PC-3 (cell line): Measurements from ENCODE around the gene DIP2C. TPM values are rescaled to one million over a fixed set of nuclear protein-coding genes. Genes with fewer than 3 reads are reported as not detected.
A peak's percentile ranks its signal among the peaks of the same experiment; 100 is the strongest.

ENCODE experiments used
- ATAC-seq: fragments of 200-7000 bp; cut with Tn5 transposase; 2 replicates; pipeline ENCODE4 v1.9.1; 2020; ENCODE audit warnings: mild to moderate bottlenecking, moderate library complexity
- BruUV-seq: library from RNA; stranded (reverse); fragments of 400-500 nt; replicated peaks from 2 replicates; lab custom pipeline; 2021; lab: Mats Ljungman, UMichigan
- CTCF ChIA-PET: fragments of 300-600 bp; sonication (Branson Sonifier 250); formaldehyde crosslinking; loops from one replicate; lab custom pipeline; 2022; ENCODE audit warnings: antibody characterized with exemption; lab: Charles Lee
- POLR2A ChIA-PET: fragments of 300-600 bp; sonication (Branson Sonifier 250); formaldehyde crosslinking; loops from one replicate; lab custom pipeline; 2022; ENCODE audit warnings: antibody characterized with exemption; ENCODE audit not compliant: unreplicated experiment; lab: Charles Lee
- DNase-seq: peaks from one replicate; pipeline ENCODE4 v3.0.0-alpha.2; 2015
- H2AFZ ChIP-seq: fragments of 300-600 bp; sonication (generic); 2 replicates; pipeline ENCODE4 v1.6.0; 2016; ENCODE audit warnings: antibody characterized with exemption, low read length
- H3F3A ChIP-seq: fragments of 300-600 bp; sonication (generic); one replicate; pipeline ENCODE4 v1.6.0; 2017; ENCODE audit warnings: antibody characterized with exemption, low read length, control low read depth, mild to moderate bottlenecking; ENCODE audit not compliant: unreplicated experiment
- H3K27ac ChIP-seq: fragments of 300-600 bp; sonication (generic); 2 replicates; pipeline ENCODE4 v1.5.1; 2016; ENCODE audit warnings: mild to moderate bottlenecking, low read length
- H3K27me3 ChIP-seq: fragments of 300-600 bp; sonication (generic); 2 replicates; pipeline ENCODE4 v1.6.1; 2016; ENCODE audit warnings: low read length, mixed read lengths
- H3K36me3 ChIP-seq: fragments of 300-600 bp; sonication (generic); 2 replicates; pipeline ENCODE4 v1.6.1; 2016; ENCODE audit warnings: low read depth, mixed run types, low read length, mixed read lengths
- H3K4me1 ChIP-seq: fragments of 300-600 bp; sonication (generic); 2 replicates; pipeline ENCODE4 v1.5.1; 2016; ENCODE audit warnings: low read length; ENCODE audit not compliant: insufficient read depth
- H3K4me2 ChIP-seq: fragments of 300-600 bp; sonication (generic); 2 replicates; pipeline ENCODE4 v1.6.0; 2016; ENCODE audit warnings: low read length
- H3K4me3 ChIP-seq: fragments of 300-600 bp; sonication (generic); 2 replicates; pipeline ENCODE4 v1.5.1; 2016; ENCODE audit warnings: mild to moderate bottlenecking, low read length, mixed read lengths
- H3K79me2 ChIP-seq: fragments of 300-600 bp; sonication (generic); 2 replicates; pipeline ENCODE4 v1.6.1; 2017; ENCODE audit warnings: low read length, mixed read lengths
- H3K9ac ChIP-seq: fragments of 300-600 bp; sonication (generic); 2 replicates; pipeline ENCODE4 v1.6.0; 2016; ENCODE audit warnings: mild to moderate bottlenecking, low read length
- H3K9me2 ChIP-seq: fragments of 300-600 bp; sonication (generic); replicated peaks from 2 replicates; pipeline ENCODE4 v1.6.1; 2016; ENCODE audit warnings: mixed run types, low read length, mixed read lengths
- H3K9me3 ChIP-seq: fragments of 300-600 bp; sonication (generic); 2 replicates; pipeline ENCODE4 v1.6.1; 2016; ENCODE audit warnings: low read length, mixed read lengths
- H4K20me1 ChIP-seq: fragments of 300-600 bp; sonication (generic); 2 replicates; pipeline ENCODE4 v1.6.1; 2016; ENCODE audit warnings: low read length, mixed read lengths
- CTCF ChIP-seq: fragments of 300-600 bp; sonication (generic); conservative IDR thresholded peaks from 2 replicates; pipeline ENCODE4 v1.5.1; 2017; ENCODE audit warnings: antibody characterized with exemption, low read depth, mild to moderate bottlenecking, low read length
- EZH2 ChIP-seq: fragments of 300-600 bp; sonication (generic); IDR thresholded peaks from one replicate; pipeline ENCODE4 v1.6.1; 2017; ENCODE audit warnings: antibody characterized with exemption, mild to moderate bottlenecking, low read length; ENCODE audit not compliant: unreplicated experiment
- EZH2phosphoT487 ChIP-seq: fragments of 300-600 bp; sonication (generic); IDR thresholded peaks from 2 replicates; pipeline ENCODE4 v1.6.1; 2018; ENCODE audit warnings: mild to moderate bottlenecking, antibody characterized with exemption, low read length, borderline replicate concordance
- intact Hi-C: fragments of 100-400 bp; cut with micrococcal nuclease; formaldehyde crosslinking; loops from 2 replicates; pipeline ENCODE4 v1.9.0; 2023
- total RNA-seq: library from RNA; depleted of rRNA; stranded (reverse); fragments of >200 nt; gene quantifications from 2 replicates; pipeline ENCODE4 v1.2.3, GENCODE V29; 2014

DIP2C gene
- total RNA-seq, 1 experiment from 2014 or later: 3.1 TPM

- no peak overlapping the region for H3K9ac ChIP-seq
- H3K9me2 ChIP-seq: no peaks in the 10 kb centered on the region
- H3K27me3 ChIP-seq: no peaks in the 10 kb centered on the region
- DNase-seq: no peak
- ChIA-PET POLR2A (no interaction called here), CTCF (no interaction called here)
- H3F3A ChIP-seq: no peaks in the 10 kb centered on the region
- intact Hi-C loops: no loop called here
- no peak for ATAC-seq
- no peak overlapping the region for H2AFZ ChIP-seq
- H3K4me2 ChIP-seq: peak overlapping the region; percentile 80
- H3K79me2 ChIP-seq: peaks cover 41% of the 10 kb centered on the region
- BruUV-seq: no TSS peak
- H4K20me1 ChIP-seq: no peaks in the 10 kb centered on the region
- no peak overlapping the region for H3K27ac ChIP-seq
- TF ChIP-seq EZH2 (no peak), CTCF (no peak), EZH2phosphoT487 (no peak)
- peak overlapping the region; percentile 79 for H3K4me3 ChIP-seq
- no peaks in the 10 kb centered on the region for H3K9me3 ChIP-seq
- peaks cover 16% of the 10 kb centered on the region for H3K4me1 ChIP-seq
- no peaks in the 10 kb centered on the region for H3K36me3 ChIP-seq
These were observed 1.7 kb downstream of the DIP2C start for GRCh38 chr10:687583-688311.

GRCh38 chr10:686155-686931 lies 3.1 kb downstream of the DIP2C start:
- Histone ChIP-seq H3K9ac (no peak overlapping the region), H3K4me1 (peaks cover 17% of the 10 kb centered on the region), H3K27ac (no peak overlapping the region), H3K4me2 (no peak overlapping the region), H3K4me3 (no peak overlapping the region), H3K79me2 (peaks cover 55% of the 10 kb centered on the region), H2AFZ (no peak overlapping the region), H3K9me2 (no peaks in the 10 kb centered on the region), H3F3A (no peaks in the 10 kb centered on the region), H4K20me1 (no peaks in the 10 kb centered on the region), H3K36me3 (no peaks in the 10 kb centered on the region), H3K9me3 (no peaks in the 10 kb centered on the region), H3K27me3 (no peaks in the 10 kb centered on the region)
- BruUV-seq: no TSS peak
- ChIA-PET CTCF (no interaction called here), POLR2A (no interaction called here)
- no peak for TF ChIP-seq EZH2
- no peak for TF ChIP-seq EZH2phosphoT487
- TF ChIP-seq CTCF: no peak
- ATAC-seq: no peak
- intact Hi-C loops: no loop called here
- no peak for DNase-seq

DNA sequence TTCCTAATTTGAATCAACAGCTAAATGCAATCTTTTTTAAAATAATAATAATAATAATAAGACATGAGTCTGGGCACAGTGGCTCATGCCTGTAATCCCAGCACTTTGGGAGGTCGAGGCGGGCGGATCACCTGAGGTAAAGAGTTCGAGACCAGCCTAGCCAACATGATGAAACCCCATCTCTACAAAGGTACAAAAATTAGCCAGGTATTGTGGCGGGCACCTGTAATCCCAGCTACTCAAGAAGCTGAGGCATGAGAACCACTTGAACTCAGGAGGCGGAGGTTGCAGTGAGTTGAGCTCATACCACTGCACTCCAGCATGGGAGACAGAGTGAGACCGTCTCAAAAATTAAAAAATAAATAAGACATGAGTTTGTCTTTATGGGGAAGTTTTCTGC lies 3.9 kb downstream of the DIP2C start:
- CTCF ChIA-PET: no interaction called here

More for the DNA sequence above, 3.9 kb downstream of the DIP2C start:
- H3K4me3 ChIP-seq: no peak overlapping the region
- H3K9me2 ChIP-seq: no peaks in the 10 kb centered on the region
- H3K4me2 ChIP-seq: no peak overlapping the region
- H3K79me2 ChIP-seq: peaks cover 61% of the 10 kb centered on the region
- H3K4me1 ChIP-seq: peaks cover 17% of the 10 kb centered on the region
- TF ChIP-seq EZH2phosphoT487 (no peak), CTCF (no peak), EZH2 (no peak)
- BruUV-seq: no TSS peak
- H4K20me1 ChIP-seq: no peaks in the 10 kb centered on the region
- H3K27ac ChIP-seq: no peak overlapping the region
- POLR2A ChIA-PET: no interaction called here
- no peaks in the 10 kb centered on the region for H3K9me3 ChIP-seq
- no peaks in the 10 kb centered on the region for H3K27me3 ChIP-seq
- intact Hi-C loops: no loop called here
- ATAC-seq: no peak
- no peak overlapping the region for H2AFZ ChIP-seq
- DNase-seq: no peak
- H3K36me3 ChIP-seq: no peaks in the 10 kb centered on the region
- no peaks in the 10 kb centered on the region for H3F3A ChIP-seq
- no peak overlapping the region for H3K9ac ChIP-seq
